HCT116 (cell line): ENCODE results near the gene FSTL4. TPM values are rescaled to one million over a fixed set of nuclear protein-coding genes. Genes with fewer than 3 reads are reported as not detected.

Source experiments
- ATAC-seq: fragments of 200-7000 bp; cut with Tn5 transposase; 2 replicates; pipeline ENCODE4 v1.9.1; 2020; ENCODE audit warnings: mild to moderate bottlenecking, moderate library complexity
- BruUV-seq: library from RNA; stranded (reverse); fragments of 400-500 nt; replicated peaks from 2 replicates; lab custom pipeline; 2021; lab: Mats Ljungman, UMichigan
- CTCF ChIA-PET: fragments of 300-600 bp; sonication (Branson Sonifier 250); formaldehyde crosslinking; loops from one replicate; lab custom pipeline; 2021; ENCODE audit warnings: antibody characterized with exemption; lab: Charles Lee
- POLR2A ChIA-PET: fragments of 300-600, 350-600 bp; sonication (Branson Sonifier 250); formaldehyde crosslinking; loops from one replicate; lab custom pipeline; 2021; ENCODE audit warnings: antibody characterized with exemption; lab: Charles Lee
- RAD21 ChIA-PET, 2 experiments: fragments of 300-600 bp; sonication (Branson Sonifier 250); formaldehyde crosslinking; loops; one replicate each; lab custom pipeline; 2023; ENCODE audit warnings: low total read pairs in 2 of 2; ENCODE audit not compliant: uncharacterized antibody in 2 of 2, unreplicated experiment in 2 of 2, low non-redundant PET in 1 of 2; lab: Charles Lee
- DNase-seq: peaks from one replicate; pipeline ENCODE4 v3.0.0-alpha.2; 2010; ENCODE audit warnings: low read depth, low spot score
- H2AFZ ChIP-seq: fragments of 200-600 bp; shearing (Covaris generic), sonication (generic); 2 replicates; pipeline ENCODE4 v1.6.1; 2017; ENCODE audit warnings: low read depth, mixed run types, mixed read lengths, antibody characterized with exemption, low read length; ENCODE audit not compliant: poor library complexity, severe bottlenecking
- H3K27ac ChIP-seq: 2 replicates; pipeline ENCODE4 v1.5.1; 2012; ENCODE audit warnings: low read depth, low read length
- H3K27me3 ChIP-seq: fragments of 200-600 bp; sonication (generic); 2 replicates; pipeline ENCODE4 v1.6.1; 2016; ENCODE audit warnings: mixed run types, low read length, mixed read lengths; ENCODE audit not compliant: insufficient read depth
- H3K36me3 ChIP-seq, 2 experiments: fragments of 200-500 bp in 1 of 2; fragments of 200-600 bp in 1 of 2; sonication (Bioruptor generic) in 1 of 2; sonication (generic) in 1 of 2; 2 replicates each; pipeline versions ENCODE4 v1.5.1 to v1.6.1; 2014 to 2016; ENCODE audit warnings: low read length in 2 of 2, inconsistent platforms in 1 of 2, mixed read lengths in 1 of 2, mixed run types in 1 of 2; ENCODE audit not compliant: insufficient read depth in 2 of 2, control insufficient read depth in 1 of 2
- H3K4me1 ChIP-seq, 2 experiments: fragments of 200-600 bp in 1 of 2; sonication (generic) in 1 of 2; 2 replicates each; pipeline versions ENCODE4 v1.5.1 to v1.6.1; 2012 to 2017; ENCODE audit warnings: low read length in 2 of 2, inconsistent platforms in 1 of 2, mild to moderate bottlenecking in 1 of 2, mixed read lengths in 1 of 2, mixed run types in 1 of 2, moderate library complexity in 1 of 2; ENCODE audit not compliant: insufficient read depth in 2 of 2, control insufficient read depth in 1 of 2
- H3K4me2 ChIP-seq: fragments of 200-600 bp; sonication (generic); 2 replicates; pipeline ENCODE4 v1.6.1; 2017; ENCODE audit warnings: mixed run types, low read length, mixed read lengths
- H3K4me3 ChIP-seq, 2 experiments: fragments of 200-600 bp in 1 of 2; sonication (generic) in 1 of 2; replicated peaks in 1 of 2; 2 replicates each; pipeline ENCODE4 v1.5.1; 2011 to 2016; ENCODE audit warnings: low read length in 2 of 2, control low read depth in 1 of 2, low read depth in 1 of 2, mild to moderate bottlenecking in 1 of 2, mixed read lengths in 1 of 2, mixed run types in 1 of 2
- H3K79me2 ChIP-seq: fragments of 200-600 bp; sonication (generic); 2 replicates; pipeline ENCODE4 v1.6.1; 2017; ENCODE audit warnings: mild to moderate bottlenecking, mixed run types, low read length, moderate library complexity, mixed read lengths; ENCODE audit not compliant: insufficient read depth
- H3K9ac ChIP-seq: fragments of 200-600 bp; sonication (generic); 2 replicates; pipeline ENCODE4 v1.6.1; 2016; ENCODE audit warnings: low read length, mixed read lengths
- H3K9me2 ChIP-seq: fragments of 200-600 bp; sonication (generic), shearing (Covaris generic); 2 replicates; pipeline ENCODE4 v1.6.1; 2017; ENCODE audit warnings: mixed run types, mild to moderate bottlenecking, moderate library complexity; ENCODE audit not compliant: insufficient read depth
- H3K9me3 ChIP-seq, 2 experiments: fragments of 200-500 bp in 1 of 2; fragments of 200-600 bp in 1 of 2; sonication (Bioruptor generic) in 1 of 2; sonication (generic) in 1 of 2; 2 replicates each; pipeline ENCODE4 v1.6.1; 2014 to 2017; ENCODE audit warnings: low read length in 2 of 2, mixed read lengths in 2 of 2, inconsistent platforms in 1 of 2, low read depth in 1 of 2, mild to moderate bottlenecking in 1 of 2, mixed run types in 1 of 2, moderate library complexity in 1 of 2; ENCODE audit not compliant: control insufficient read depth in 1 of 2, insufficient read depth in 1 of 2
- H4K20me1 ChIP-seq: fragments of 200-600 bp; sonication (generic), shearing (Covaris generic); 2 replicates; pipeline ENCODE4 v1.6.1; 2017; ENCODE audit warnings: mixed run types, mild to moderate bottlenecking, moderate library complexity; ENCODE audit not compliant: insufficient read depth
- CBX3 ChIP-seq: IDR thresholded peaks from 2 replicates; pipeline ENCODE4 v1.6.1; 2012; ENCODE audit warnings: low read depth
- EZH2 ChIP-seq: fragments of 200-600 bp; sonication (generic); IDR thresholded peaks from 2 replicates; pipeline ENCODE4 v1.6.1; 2017; ENCODE audit warnings: antibody characterized with exemption, mixed run types
- JUND ChIP-seq: IDR thresholded peaks from 2 replicates; pipeline ENCODE4 v1.6.1; 2012
- RAD21 ChIP-seq: IDR thresholded peaks from 2 replicates; pipeline ENCODE4 v1.6.1; 2012; ENCODE audit warnings: low read depth, mild to moderate bottlenecking
- YY1 ChIP-seq: IDR thresholded peaks from 2 replicates; pipeline ENCODE4 v1.6.1; 2011; ENCODE audit warnings: low read length, low read depth, moderate library complexity, mild to moderate bottlenecking; ENCODE audit not compliant: insufficient replicate concordance; ENCODE audit errors: extremely low read depth
- intact Hi-C: fragments of 100-400 bp; cut with micrococcal nuclease; formaldehyde crosslinking; loops from 2 replicates; pipeline ENCODE4 v1.10.0; 2022
- total RNA-seq: library from RNA; stranded (reverse); gene quantifications from one replicate; pipeline ENCODE4 v1.2.1, GENCODE V29; 2021; ENCODE audit not compliant: unreplicated experiment

Gene FSTL4
- total RNA-seq, 1 experiment from 2014 or later = 0.37 TPM

DNA sequence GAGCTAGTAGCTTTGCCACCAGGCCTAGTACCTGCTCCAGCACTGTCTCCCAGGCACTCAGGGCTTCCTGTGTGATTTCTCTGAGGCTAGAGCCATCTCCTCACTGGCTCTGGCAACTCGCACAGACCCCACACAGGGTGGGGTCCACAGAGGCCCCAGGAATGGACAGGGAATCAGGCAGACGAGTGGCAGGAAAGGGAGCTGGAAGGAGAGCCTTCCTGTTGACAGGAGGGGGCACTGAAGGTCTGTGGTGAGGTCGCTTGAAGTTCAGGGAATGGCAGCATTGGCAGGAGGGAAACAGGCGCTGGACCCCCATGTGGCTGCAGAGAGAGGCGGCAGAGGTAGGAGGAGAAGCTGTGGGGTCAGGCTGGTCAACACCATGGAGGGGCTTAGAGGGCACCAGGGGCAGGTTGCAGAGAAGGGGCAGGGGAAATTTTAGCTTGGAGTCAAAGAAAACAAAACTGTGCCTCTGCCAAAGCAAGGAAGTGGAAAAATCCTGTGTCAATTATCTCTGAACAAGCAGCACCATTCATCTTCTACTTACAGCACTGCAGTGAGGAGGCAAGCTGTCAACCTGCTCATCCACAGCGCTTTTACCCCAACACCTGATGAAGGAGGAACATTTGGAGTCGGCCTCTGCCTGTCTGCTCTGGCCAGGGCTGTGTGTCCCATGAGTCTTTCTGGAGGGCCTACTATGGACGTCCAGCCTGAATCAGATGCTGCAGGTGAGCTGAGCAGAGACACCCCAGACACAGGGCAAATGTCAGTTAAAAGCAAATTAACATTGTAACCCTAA, 270.2 kb downstream of the FSTL4 start:
- H3K4me1 ChIP-seq = peaks cover 0 to 11% of the 10 kb centered on the region in 2 experiments; a peak in 2 of 4 replicates
- intact Hi-C loops = no loop called here
- no peak overlapping the region for H3K27ac ChIP-seq
- DNase-seq = no peak
- TF ChIP-seq RAD21 (peak; percentile 20; the same call in 1 of the 2 replicates), CBX3 (no peak)
- H2AFZ ChIP-seq = no peak overlapping the region
- no peaks in the 10 kb centered on the region for H3K36me3 ChIP-seq
- 0 out of 2 replicates have a peak, but pooled peaks cover 3% of the 10 kb centered on the region for H3K27me3 ChIP-seq
- no peak for ATAC-seq
- no peaks in the 10 kb centered on the region for H3K9me3 ChIP-seq
- RAD21 ChIA-PET = no interaction called here
- H3K9me2 ChIP-seq = no peaks in the 10 kb centered on the region
- no TSS peak for BruUV-seq
- POLR2A ChIA-PET = interaction anchor here (0.6 kb wide), 1 partner anchor 379 kb away, joined by 3 read pairs; no protein-coding TSS in a partner anchor
- H3K79me2 ChIP-seq = no peaks in the 10 kb centered on the region
- CTCF ChIA-PET = no interaction called here
- H3K9ac ChIP-seq = no peak overlapping the region
- H3K4me2 ChIP-seq = no peak overlapping the region
- H3K4me3 ChIP-seq = no peak overlapping the region
- no peaks in the 10 kb centered on the region for H4K20me1 ChIP-seq

DNA sequence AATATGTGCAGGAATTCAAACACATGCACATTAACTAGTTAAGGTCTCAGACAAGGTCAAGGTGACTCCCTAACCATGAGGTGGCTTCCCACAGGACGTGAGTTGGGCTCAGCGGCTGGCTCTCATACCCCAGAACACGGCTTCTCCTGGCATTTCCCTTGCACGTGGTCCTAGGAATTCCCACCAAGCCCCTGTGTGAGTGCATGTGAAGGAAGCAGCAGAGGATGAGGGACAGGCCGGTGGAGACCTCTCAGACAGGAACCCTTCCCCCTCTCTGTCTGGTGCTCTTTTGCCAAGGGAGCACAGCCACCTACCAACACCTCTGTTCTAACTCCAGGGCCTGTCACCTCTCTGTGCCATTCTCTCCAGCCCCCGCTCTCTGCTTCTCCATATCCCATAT, 271.0 kb downstream of the FSTL4 start:
- H4K20me1 ChIP-seq = no peaks in the 10 kb centered on the region
- H3K9me2 ChIP-seq = no peaks in the 10 kb centered on the region
- no peak overlapping the region for H3K4me2 ChIP-seq
- intact Hi-C loops = no loop called here
- RAD21 ChIA-PET = no interaction called here
- no peak overlapping the region for H3K4me3 ChIP-seq
- ATAC-seq (no peak), DNase-seq (no peak)
- no peak overlapping the region for H3K27ac ChIP-seq
- no peak for TF ChIP-seq EZH2
- TF ChIP-seq JUND = no peak
- no peak for TF ChIP-seq YY1
- no TSS peak for BruUV-seq
- no peak overlapping the region for H3K9ac ChIP-seq
- peaks cover 0 to 5% of the 10 kb centered on the region in 2 experiments; a peak in 1 of 4 replicates for H3K4me1 ChIP-seq
- no peaks in the 10 kb centered on the region for H3K79me2 ChIP-seq
- no peaks in the 10 kb centered on the region for H3K36me3 ChIP-seq
- POLR2A ChIA-PET = no interaction called here
- no peaks in the 10 kb centered on the region for H3K9me3 ChIP-seq
- H3K27me3 ChIP-seq = no peaks in the 10 kb centered on the region
- CTCF ChIA-PET = no interaction called here
- no peak overlapping the region for H2AFZ ChIP-seq
